Trophoblast cell (in vitro differentiated cells and primary cell): ENCODE data around the gene CD6. TPM values are rescaled to one million over a fixed set of nuclear protein-coding genes. Genes with fewer than 3 reads are reported as not detected.

ENCODE experiments used
- DNase-seq, 2 donors: peaks; one replicate each; pipeline ENCODE4 v3.0.0-alpha.2; 2016
- H2AFZ ChIP-seq: 2 replicates; pipeline ENCODE4 v1.6.1; 2013; ENCODE audit warnings: low read length, moderate library complexity, mild to moderate bottlenecking; ENCODE audit not compliant: insufficient read depth, poor library complexity
- H2AK5ac ChIP-seq: 2 replicates; pipeline ENCODE4 v1.6.1; 2013; ENCODE audit warnings: mild to moderate bottlenecking, low read length
- H2BK120ac ChIP-seq: 2 replicates; pipeline ENCODE4 v1.6.1; 2013; ENCODE audit warnings: low read length, mild to moderate bottlenecking, moderate library complexity; ENCODE audit not compliant: insufficient read depth, poor library complexity
- H2BK12ac ChIP-seq: 2 replicates; pipeline ENCODE4 v1.6.1; 2013; ENCODE audit warnings: mild to moderate bottlenecking, low read length, moderate library complexity
- H2BK5ac ChIP-seq: 2 replicates; pipeline ENCODE4 v1.6.1; 2013; ENCODE audit warnings: low read length, low read depth, moderate library complexity, mild to moderate bottlenecking; ENCODE audit not compliant: poor library complexity
- H3K14ac ChIP-seq: 2 replicates; pipeline ENCODE4 v1.6.1; 2013; ENCODE audit warnings: mild to moderate bottlenecking, low read length
- H3K18ac ChIP-seq: 2 replicates; pipeline ENCODE4 v1.6.1; 2013; ENCODE audit warnings: mild to moderate bottlenecking, low read length
- H3K23ac ChIP-seq: 2 replicates; pipeline ENCODE4 v1.6.1; 2013; ENCODE audit warnings: low read length
- H3K27ac ChIP-seq: 2 replicates; pipeline ENCODE4 v1.5.1; 2013; ENCODE audit warnings: low read depth, mild to moderate bottlenecking, inconsistent platforms, low read length, moderate library complexity
- H3K27me3 ChIP-seq: 2 replicates; pipeline ENCODE4 v1.6.1; 2013; ENCODE audit warnings: inconsistent platforms, mild to moderate bottlenecking, low read length, moderate library complexity; ENCODE audit not compliant: insufficient read depth
- H3K36me3 ChIP-seq, 2 experiments: 1 replicate in 1 of 2; 2 replicates in 1 of 2; pipeline ENCODE4 v1.6.1; 2013; ENCODE audit warnings: low read length in 2 of 2, mild to moderate bottlenecking in 2 of 2, moderate library complexity in 1 of 2; ENCODE audit not compliant: insufficient read depth in 2 of 2, control insufficient read depth in 1 of 2
- H3K4ac ChIP-seq: 2 replicates; pipeline ENCODE4 v1.6.1; 2013; ENCODE audit warnings: low read depth, mild to moderate bottlenecking, low read length, moderate library complexity
- H3K4me1 ChIP-seq, 2 experiments: 1 replicate in 1 of 2; 2 replicates in 1 of 2; pipeline ENCODE4 v1.6.1; 2013; ENCODE audit warnings: low read length in 2 of 2, mild to moderate bottlenecking in 2 of 2, moderate library complexity in 1 of 2; ENCODE audit not compliant: insufficient read depth in 2 of 2, control insufficient read depth in 1 of 2
- H3K4me2 ChIP-seq: 2 replicates; pipeline ENCODE4 v1.6.1; 2013; ENCODE audit warnings: inconsistent platforms, mild to moderate bottlenecking, low read length, moderate library complexity
- H3K4me3 ChIP-seq: 2 replicates; pipeline ENCODE4 v1.5.1; 2013; ENCODE audit warnings: mild to moderate bottlenecking, low read depth, low read length, inconsistent platforms
- H3K79me1 ChIP-seq: one replicate; pipeline ENCODE4 v1.6.1; 2013; ENCODE audit warnings: low read length
- H3K79me2 ChIP-seq: 2 replicates; pipeline ENCODE4 v1.6.1; 2013; ENCODE audit warnings: low read length, mild to moderate bottlenecking; ENCODE audit not compliant: control insufficient read depth, insufficient read depth, poor library complexity
- H3K9ac ChIP-seq: 2 replicates; pipeline ENCODE4 v1.6.1; 2013; ENCODE audit warnings: mild to moderate bottlenecking, low read length
- H3K9me3 ChIP-seq: 2 replicates; pipeline ENCODE4 v1.6.1; 2013; ENCODE audit warnings: low read depth, mild to moderate bottlenecking, control low read depth, inconsistent platforms, low read length; ENCODE audit not compliant: insufficient read depth
- H4K12ac ChIP-seq: 2 replicates; pipeline ENCODE4 v1.6.1; 2013; ENCODE audit warnings: low read depth, mild to moderate bottlenecking, low read length, moderate library complexity
- H4K8ac ChIP-seq: 2 replicates; pipeline ENCODE4 v1.6.1; 2013; ENCODE audit warnings: low read depth, mild to moderate bottlenecking, low read length, moderate library complexity
- H4K91ac ChIP-seq: one replicate; pipeline ENCODE4 v1.6.1; 2013; ENCODE audit warnings: low read depth, mild to moderate bottlenecking, low read length, moderate library complexity
- WGBS: extraction: QIAGEN DNeasy Blood & Tissue Kit; methylation state at CpG from one replicate; pipeline ENCODE4 v1.1.7; 2013; ENCODE audit warnings: missing lambda C conversion rate; ENCODE audit not compliant: insufficient read length, insufficient coverage; ENCODE audit errors: extremely low coverage; 5-methylcytosine and 5-hydroxymethylcytosine counted together
- polyA plus RNA-seq: library from polyadenylated mRNA; stranded (reverse); fragments of 200-250 nt; gene quantifications from 2 replicates; pipeline ENCODE4 v1.2.3, GENCODE V29; 2013

The CD6 gene
- 0.08 and 0.19 TPM in 2 replicates for polyA plus RNA-seq

- no peak within 1 kb of the TSS for H2BK5ac ChIP-seq
- H3K23ac ChIP-seq = no peak within 1 kb of the TSS
- no peak within 1 kb of the TSS for H3K9ac ChIP-seq
- H3K79me2 ChIP-seq = no peaks in the 10 kb centered on the region
- WGBS = no CpG with 5 or more reads among the region's 16 CpGs
- no peak within 1 kb of the TSS for H2BK12ac ChIP-seq
- no peak within 1 kb of the TSS for H3K4me3 ChIP-seq
- H3K4me1 ChIP-seq = no peaks in the 10 kb centered on the region
- H2AFZ ChIP-seq = no peak within 1 kb of the TSS
- no peaks in the 10 kb centered on the region for H3K79me1 ChIP-seq
- H3K4me2 ChIP-seq = no peak within 1 kb of the TSS
- H3K36me3 ChIP-seq = no peaks in the 10 kb centered on the region
- H3K18ac ChIP-seq = no peak within 1 kb of the TSS
- DNase-seq = no peak
- H3K9me3 ChIP-seq = peaks cover 1% of the 10 kb centered on the region
- H4K12ac ChIP-seq = no peak within 1 kb of the TSS
- no peak within 1 kb of the TSS for H4K91ac ChIP-seq
- no peak within 1 kb of the TSS for H3K27ac ChIP-seq
- H3K14ac ChIP-seq = no peak within 1 kb of the TSS
- H3K27me3 ChIP-seq = no peaks in the 10 kb centered on the region
- no peak within 1 kb of the TSS for H4K8ac ChIP-seq
- H2AK5ac ChIP-seq = no peak within 1 kb of the TSS
- H2BK120ac ChIP-seq = no peak within 1 kb of the TSS
- no peak within 1 kb of the TSS for H3K4ac ChIP-seq
These were observed at the start of gene CD6 for GRCh38 chr11:60971520-60971919. TSS of gene CD6 (plus strand) at chr11:60971680. CDS start at chr11:60971866, 186 bp downstream.

GRCh38 chr11:60921777-60922335, 49.6 kb upstream of the CD6 start:
- no peak for DNase-seq
- Histone ChIP-seq H2BK120ac (no peak overlapping the region), H3K23ac (no peak overlapping the region), H4K91ac (no peak overlapping the region), H2AFZ (no peak overlapping the region), H3K79me1 (peaks cover 10% of the 10 kb centered on the region), H4K12ac (no peak overlapping the region), H3K18ac (no peak overlapping the region), H3K27ac (no peak overlapping the region), H4K8ac (no peak overlapping the region), H2BK12ac (no peak overlapping the region), H3K14ac (no peak overlapping the region), H3K79me2 (peaks cover 10% of the 10 kb centered on the region), H3K4me2 (no peak overlapping the region), H3K27me3 (no peaks in the 10 kb centered on the region), H3K4ac (no peak overlapping the region), H3K4me1 (peaks cover 14 to 23% of the 10 kb centered on the region in 2 experiments), H2BK5ac (no peak overlapping the region), H3K9ac (no peak overlapping the region), H3K36me3 (peaks cover 33 to 42% of the 10 kb centered on the region in 2 experiments), H3K9me3 (no peaks in the 10 kb centered on the region), H3K4me3 (no peak overlapping the region), H2AK5ac (no peak overlapping the region)
- no CpG with 5 or more reads among the region's 23 CpGs for WGBS

- Histone ChIP-seq H2BK12ac (no peak overlapping the region), H3K4me2 (no peak overlapping the region), H3K9me3 (no peaks in the 10 kb centered on the region), H3K27ac (no peak overlapping the region), H3K36me3 (peaks cover 43 to 52% of the 10 kb centered on the region in 2 experiments), H4K12ac (no peak overlapping the region), H2BK120ac (no peak overlapping the region), H3K27me3 (no peaks in the 10 kb centered on the region), H2AFZ (no peak overlapping the region), H3K18ac (no peak overlapping the region), H3K14ac (no peak overlapping the region), H3K79me2 (peaks cover 10% of the 10 kb centered on the region), H3K4ac (no peak overlapping the region), H3K23ac (no peak overlapping the region), H3K4me3 (no peak overlapping the region), H4K91ac (no peak overlapping the region), H4K8ac (no peak overlapping the region), H3K79me1 (peaks cover 10% of the 10 kb centered on the region), H3K9ac (no peak overlapping the region), H3K4me1 (peaks cover 14 to 23% of the 10 kb centered on the region in 2 experiments), H2BK5ac (no peak overlapping the region), H2AK5ac (no peak overlapping the region)
- no peak for DNase-seq
- WGBS = no CpG with 5 or more reads among the region's 6 CpGs
These were observed 48.6 kb upstream of the CD6 start for GRCh38 chr11:60922906-60923305.

- Histone ChIP-seq H3K27me3 (no peaks in the 10 kb centered on the region), H3K4me2 (no peak overlapping the region), H4K91ac (no peak overlapping the region), H4K12ac (no peak overlapping the region), H3K14ac (no peak overlapping the region), H3K9me3 (no peaks in the 10 kb centered on the region), H2BK5ac (no peak overlapping the region), H3K4me3 (no peak overlapping the region), H3K36me3 (peaks cover 45 to 54% of the 10 kb centered on the region in 2 experiments), H3K4ac (no peak overlapping the region), H2BK12ac (no peak overlapping the region), H3K9ac (no peak overlapping the region), H3K18ac (no peak overlapping the region), H3K23ac (no peak overlapping the region), H3K27ac (no peak overlapping the region), H2AFZ (no peak overlapping the region), H4K8ac (no peak overlapping the region), H2BK120ac (no peak overlapping the region), H2AK5ac (no peak overlapping the region), H3K79me2 (peaks cover 10% of the 10 kb centered on the region), H3K4me1 (peaks cover 14 to 23% of the 10 kb centered on the region in 2 experiments), H3K79me1 (peaks cover 10% of the 10 kb centered on the region)
- WGBS = no CpG with 5 or more reads among the region's 5 CpGs
- DNase-seq = no peak
These were observed 48.2 kb upstream of the CD6 start for GRCh38 chr11:60923326-60923725.
